T-helper 1 cell (primary cell): Measurements from ENCODE around the gene PARP4.
"Not testable (repeated sequence)": the region's sequence is repeated elsewhere in the genome, so short reads cannot be mapped to it uniquely, and the experiment has no call there.

Experiments used
- DNase-seq, 5 donors: peaks; one replicate each; pipeline ENCODE4 v3.0.0-alpha.2; 2012 to 2020
- total RNA-seq, 4 donors: gene quantifications; one replicate each; lab custom pipeline; 2026; lab: John Stamatoyannopoulos, UW

The PARP4 gene
- total RNA-seq, result 75.6 to 193 (median 156) reads per million in 4 donors

DNA sequence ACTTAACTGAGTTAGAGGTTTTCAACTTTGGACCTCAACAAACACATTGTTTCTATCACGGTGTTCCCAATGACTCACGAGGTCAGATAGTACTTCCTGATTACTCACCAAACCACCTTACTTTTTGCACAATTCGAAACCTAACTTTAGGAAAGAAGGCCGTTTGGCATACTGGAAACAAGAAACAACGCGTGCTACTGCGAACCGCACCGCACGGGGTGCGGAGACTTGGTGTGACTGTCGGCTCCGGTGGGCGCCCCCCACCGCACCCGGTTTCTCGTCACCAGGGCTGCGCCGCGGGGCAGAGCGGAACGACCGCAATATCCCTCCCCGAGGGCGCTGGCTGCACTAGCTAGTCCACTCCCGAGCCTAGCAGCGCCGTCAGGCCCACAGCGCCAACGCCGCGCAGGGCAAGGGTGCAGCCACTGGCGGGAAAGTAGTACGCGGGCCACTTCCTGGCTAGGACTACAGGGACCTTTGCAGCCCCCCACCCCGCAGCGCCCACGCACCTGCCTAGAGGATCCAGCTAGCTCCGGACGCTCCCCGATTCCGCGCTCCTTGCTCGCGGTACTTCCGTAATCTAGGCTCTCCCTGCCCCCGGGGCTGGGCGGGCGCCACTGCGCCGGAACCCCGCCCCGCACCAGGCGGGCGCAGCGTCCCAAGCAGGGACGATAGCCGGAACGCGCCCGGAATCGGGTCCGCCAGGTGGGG, at the start of gene PARP4:
PARP4 (minus strand) TSS at position 582 of the 711 bp plus-strand sequence. CDS start 9,002 bp downstream, outside the sequence.
- peak; percentile 46 to 81 (median 60) for DNase-seq

DNA sequence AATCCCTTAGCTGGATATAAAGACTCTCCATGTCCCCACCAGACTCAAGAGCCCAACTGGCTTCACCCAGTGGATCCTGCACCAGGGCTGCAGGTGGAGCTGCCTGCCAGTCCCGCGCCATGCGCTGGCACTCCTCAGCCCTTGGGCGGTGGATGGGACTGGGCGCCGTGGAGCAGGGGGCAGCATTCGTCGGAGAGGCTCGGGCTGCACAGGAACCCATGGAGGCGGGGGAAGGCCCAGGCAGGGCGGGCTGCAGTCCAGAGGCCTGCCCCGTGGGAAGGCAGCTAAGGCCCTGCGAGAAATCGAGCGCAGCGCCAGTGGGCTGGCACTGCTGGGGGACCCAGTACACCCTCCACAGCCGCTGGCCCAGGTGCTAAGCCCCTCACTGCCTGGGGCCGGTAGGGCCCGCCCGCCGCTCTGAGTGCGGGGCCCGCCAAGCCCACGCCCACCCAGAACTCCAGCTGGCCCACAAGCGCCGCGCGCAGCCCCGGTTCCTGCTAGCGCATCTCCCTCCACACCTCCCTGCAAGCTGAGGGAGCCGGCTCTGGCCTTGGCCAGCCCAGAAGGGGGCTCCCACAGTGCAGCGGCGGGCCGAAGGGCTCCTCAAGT, 48.1 kb upstream of the PARP4 start:
- DNase-seq, result not testable (repeated sequence)

DNA sequence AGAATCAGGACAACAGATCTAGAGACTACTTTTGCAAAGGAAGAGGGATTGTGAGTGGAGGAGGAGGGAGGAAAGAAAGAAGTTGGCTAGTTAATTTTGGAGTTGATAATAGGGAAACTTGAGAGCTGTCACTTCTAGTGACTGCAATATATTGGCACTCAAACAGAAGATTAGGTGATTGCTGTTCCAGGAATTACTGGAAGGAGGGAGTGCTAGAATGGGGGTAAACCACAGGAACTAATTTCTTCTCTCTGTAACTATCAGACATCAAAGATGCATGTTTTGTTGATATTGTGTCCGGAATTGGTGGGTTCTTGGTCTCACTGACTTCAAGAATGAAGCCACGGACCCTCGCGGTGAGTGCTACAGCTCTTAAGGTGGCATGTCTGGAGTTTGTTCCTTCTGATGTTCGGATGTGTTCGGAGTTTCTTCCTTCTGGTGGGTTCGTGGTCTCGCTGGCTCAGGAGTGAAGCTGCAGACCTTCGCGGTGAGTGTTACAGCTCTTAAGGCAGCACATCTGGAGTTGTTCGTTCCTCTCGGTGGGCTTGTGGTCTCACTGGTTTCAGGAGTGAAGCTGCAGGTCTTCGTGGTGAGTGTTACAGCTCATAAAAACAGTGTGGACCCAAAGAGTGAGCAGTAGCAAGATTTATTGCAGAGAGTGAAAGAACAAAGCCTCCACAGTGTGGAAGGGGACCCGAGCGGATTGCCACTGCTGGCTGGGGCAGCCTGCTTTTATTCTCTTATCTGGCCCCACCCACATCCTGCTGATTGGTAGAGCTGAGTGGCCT, 47.0 kb upstream of the PARP4 start:
- DNase-seq, result not testable (repeated sequence)

- DNase-seq, result no peak
Observed at GRCh38 chr13:24557081-24557480, 44.5 kb upstream of the PARP4 start.

GRCh38 chr13:24553892-24554291, 41.3 kb upstream of the PARP4 start:
- DNase-seq, result not testable (repeated sequence)

DNA sequence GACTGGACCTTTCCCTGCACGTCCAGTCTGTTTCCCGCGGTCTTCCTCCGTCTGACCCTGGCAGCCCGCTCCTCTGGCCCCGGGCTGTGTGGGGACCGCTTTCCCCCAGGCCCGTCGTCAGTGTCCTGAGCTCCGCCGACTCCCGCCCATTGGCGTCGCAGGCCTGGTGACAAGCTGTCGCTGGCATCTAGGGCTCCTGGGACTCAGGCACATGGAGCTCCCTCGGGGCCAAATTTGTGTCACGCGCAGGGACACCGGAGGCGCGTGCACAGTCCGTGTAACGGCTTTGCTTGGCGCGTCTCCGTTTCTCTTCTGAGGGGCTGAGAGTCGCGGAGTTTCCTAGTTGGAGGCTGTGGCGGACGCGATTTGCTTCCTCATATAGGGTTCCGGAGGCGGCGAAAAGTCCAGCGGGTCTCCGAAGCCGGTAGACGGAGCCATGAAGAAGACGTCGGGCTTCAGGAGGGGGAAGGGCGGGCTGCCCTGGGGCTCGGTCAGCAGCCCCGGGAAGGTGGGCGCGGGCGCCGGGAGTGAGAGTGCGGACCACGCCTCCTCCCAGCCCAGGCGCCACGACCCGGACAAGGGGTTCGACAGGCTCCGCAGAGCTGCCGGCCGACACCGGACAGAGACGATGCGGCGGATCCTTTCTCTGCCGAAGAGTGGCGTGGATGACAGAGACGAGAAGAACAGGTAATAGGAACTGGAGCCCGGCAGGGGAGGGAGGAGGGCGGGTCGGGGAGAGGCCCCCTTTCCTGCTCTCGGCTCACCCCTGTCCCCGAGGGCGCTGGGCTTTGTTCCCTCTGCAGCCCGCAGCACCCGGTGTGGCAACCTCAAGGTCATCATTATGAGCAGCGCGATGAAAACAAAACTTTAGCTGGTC, 29.1 kb upstream of the PARP4 start:
- peak in 1 of 5 donors; percentile 10 for DNase-seq

DNA sequence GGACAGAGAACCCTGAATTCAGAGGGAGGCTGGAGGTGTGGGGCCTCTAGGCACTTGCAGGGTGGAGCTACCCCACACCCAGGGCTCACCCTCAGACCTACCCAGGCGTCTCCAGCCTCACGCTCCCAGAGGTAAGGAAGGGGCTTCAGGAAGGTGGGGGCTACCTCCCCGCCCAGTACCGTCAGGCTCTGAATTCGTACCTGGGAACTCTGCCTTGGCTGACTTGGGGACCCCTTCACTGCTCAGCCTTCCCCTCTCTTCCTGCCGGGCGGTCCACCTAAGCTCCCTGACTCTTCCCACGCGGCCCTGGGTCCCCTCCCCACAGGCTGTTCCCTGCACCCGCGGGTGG, 28.5 kb upstream of the PARP4 start:
- no peak for DNase-seq

DNA sequence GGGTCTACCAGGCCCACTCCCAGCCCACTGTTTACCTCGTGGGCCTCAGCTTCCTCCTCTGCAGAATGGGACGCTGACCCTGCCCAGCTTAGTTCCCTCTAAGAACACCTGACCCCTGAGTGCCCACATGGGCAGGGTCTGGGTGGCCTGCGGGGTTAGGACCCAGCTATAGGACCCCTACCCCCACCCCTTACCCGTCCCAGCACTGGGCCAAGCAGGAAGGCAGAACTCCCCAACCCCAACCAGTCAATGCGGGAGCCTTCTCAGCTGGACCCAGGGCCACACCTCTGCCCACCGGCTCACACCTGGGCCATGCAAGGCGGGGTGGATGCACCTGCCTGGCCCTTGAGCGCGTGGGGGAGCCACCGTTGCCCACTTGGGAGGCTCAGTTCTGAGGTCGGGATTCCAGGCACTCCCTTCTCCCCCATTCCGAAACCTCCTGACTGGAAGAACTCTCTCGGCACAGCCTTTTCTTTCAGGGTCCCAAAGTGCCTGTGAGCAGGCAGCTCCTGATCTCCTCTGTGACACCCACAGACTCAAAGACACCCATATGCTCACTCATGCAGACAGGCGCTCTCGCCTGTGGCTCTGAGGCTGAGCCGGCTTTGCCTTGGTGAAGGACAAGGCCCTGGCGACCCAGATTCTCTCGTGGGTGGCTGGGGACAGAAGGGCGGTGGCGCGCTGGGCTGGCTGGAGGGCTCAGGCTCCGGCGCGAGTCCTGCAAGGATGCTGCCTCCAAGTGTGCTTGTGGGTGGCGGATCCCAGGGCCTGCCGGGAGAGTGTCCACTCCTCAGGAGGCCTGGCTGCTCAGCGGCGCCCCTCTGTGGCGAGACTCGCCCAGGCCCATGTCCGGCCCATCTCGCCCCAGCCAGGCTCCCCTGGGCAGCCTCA, 27.9 kb upstream of the PARP4 start:
- no peak for DNase-seq

- no peak for DNase-seq
Observed at GRCh38 chr13:24539500-24540165, 27.1 kb upstream of the PARP4 start.

GRCh38 chr13:24529478-24529877, 16.9 kb upstream of the PARP4 start:
- DNase-seq, result no peak

DNA sequence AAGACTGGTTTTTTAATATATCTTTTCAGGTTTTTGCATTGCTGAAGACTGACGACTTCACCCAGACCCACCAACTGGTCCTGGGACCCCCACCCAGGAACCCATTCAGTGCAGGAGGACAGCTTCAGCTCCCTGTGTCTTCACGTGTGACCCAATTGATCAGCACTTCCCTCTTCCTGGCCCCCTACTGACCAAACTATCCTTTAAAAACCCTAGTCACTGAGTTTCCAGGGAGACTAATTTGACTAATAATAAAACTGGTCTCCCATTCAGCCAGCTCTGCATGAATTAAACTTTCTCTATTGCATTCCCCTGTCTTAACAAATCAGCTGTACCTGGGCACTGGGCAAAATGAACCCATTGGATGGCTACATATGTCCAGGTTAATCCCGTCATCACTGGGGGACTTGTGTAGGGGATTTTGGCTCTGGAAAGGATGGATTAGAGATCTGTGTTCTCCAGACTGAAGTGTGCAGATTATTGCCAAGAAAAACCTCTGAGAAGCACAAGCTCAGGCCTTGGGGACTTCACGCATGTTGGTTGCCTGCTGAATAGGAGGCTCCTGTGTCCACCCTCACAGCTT, 16.3 kb upstream of the PARP4 start:
- no peak for DNase-seq

- no peak for DNase-seq
Observed at GRCh38 chr13:24527266-24527775, 14.7 kb upstream of the PARP4 start.

GRCh38 chr13:24520733-24521132, 8.2 kb upstream of the PARP4 start:
- DNase-seq, result no peak

- no peak for DNase-seq
Observed at GRCh38 chr13:24516919-24517318, 4.3 kb upstream of the PARP4 start.

DNA sequence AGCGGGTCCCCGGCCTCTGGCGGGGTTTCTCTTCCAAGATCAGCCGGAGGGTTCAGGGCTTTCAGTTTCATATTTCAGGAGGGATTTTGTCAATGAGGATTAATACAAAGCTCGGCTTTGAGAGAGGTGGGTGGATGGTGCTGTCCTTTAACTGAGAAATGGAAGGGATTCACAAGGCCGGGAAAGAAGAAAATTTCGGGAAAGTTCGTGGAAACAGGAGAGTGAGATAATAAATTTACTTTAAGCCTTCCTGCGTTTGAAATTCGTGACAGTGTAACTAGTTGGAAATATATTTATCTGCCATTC, 283 bp upstream of the PARP4 start:
- no peak for DNase-seq

DNA sequence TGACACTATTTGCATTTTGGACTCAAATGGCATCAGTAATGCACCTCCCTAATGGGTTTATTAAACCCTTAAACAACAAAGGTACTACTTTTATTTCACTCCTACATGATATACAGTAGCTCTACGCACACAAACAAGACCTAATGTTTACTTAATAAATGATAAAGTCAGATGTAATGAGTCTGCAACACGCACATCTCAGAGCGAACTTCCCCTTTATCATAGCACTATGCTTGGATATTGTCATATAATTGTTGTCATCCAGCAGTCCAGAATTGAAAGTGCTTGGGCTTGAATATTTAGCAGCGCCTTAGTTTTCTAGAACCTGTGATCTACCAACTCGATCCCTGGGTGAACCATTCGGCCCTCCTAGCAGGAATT, 772 bp downstream of the PARP4 start:
- DNase-seq, result no peak

GRCh38 chr13:24511019-24511815, 1.4 kb downstream of the PARP4 start:
- DNase-seq, result peak in 3 of 5 donors; percentile 3 to 62 (median 22)

DNA sequence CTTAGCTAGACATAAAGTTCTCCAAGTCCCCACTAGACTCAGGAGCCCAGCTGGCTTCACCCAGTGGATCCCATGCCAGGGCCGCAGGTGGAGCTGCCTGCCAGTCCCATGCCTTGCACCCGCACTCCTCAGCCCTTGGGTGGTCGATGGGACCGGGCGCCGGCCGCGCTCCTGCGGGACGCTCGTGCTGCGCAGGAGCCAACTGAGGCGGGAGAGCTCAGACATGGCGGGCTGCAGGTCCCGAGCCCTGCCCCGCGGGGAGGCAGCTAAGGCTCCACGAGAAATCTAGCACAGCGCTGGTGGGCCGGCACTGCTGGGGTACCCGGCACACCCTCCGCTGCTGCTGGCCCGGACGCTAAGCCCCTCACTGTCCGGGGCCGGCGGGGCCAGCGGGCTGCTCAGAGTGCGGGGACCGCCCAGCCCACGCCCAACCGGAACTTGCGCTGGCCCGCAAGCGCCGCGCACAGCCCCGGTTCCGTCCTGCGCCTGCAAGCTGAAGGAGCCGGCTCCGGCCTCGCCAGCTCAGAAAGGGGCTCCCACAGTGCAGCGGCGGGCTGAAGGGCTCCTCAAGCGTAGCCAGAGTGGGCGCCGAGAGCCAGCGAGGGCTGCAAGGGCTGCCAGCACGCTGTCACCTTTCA, 5.8 kb downstream of the PARP4 start:
- DNase-seq, result no peak

DNA sequence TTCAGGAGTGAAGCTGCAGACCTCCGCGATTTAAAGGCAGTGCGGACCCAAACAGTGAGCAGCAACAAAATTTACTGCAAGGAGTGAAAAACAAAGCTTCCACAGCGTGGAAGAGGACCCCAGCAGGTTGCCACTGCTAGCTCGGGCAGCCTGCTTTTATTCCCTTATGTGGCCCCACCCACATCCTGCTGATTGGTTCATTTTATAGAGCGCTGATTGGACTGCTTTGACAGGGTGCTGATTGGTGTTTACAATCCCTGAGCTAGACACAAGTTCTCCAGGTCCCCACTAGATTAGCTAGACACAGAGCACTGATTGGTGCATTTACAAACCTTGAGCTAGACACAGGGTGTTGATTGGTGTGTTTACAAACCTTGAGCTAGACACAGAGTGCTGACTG, 6.3 kb downstream of the PARP4 start:
- not testable (repeated sequence) for DNase-seq
